Choroid plexus epithelial cell (primary cell): ENCODE measurements around the gene FOXO1.

Source experiments
- DNase-seq: peaks from one replicate; pipeline ENCODE4 v3.0.0-alpha.2; 2010; ENCODE audit warnings: low read depth
- H3K4me3 ChIP-seq: 2 replicates; pipeline ENCODE4 v1.5.1; 2011; ENCODE audit warnings: low read depth, mild to moderate bottlenecking, control low read depth, low read length, moderate library complexity
- CTCF ChIP-seq: conservative IDR thresholded peaks from 2 replicates; pipeline ENCODE4 v1.5.1; 2011; ENCODE audit warnings: low read depth, mild to moderate bottlenecking, control low read depth, inconsistent platforms, low read length, moderate library complexity

FOXO1 gene

GRCh38 chr13:40591091-40591490, 75.3 kb downstream of the FOXO1 start:
- H3K4me3 ChIP-seq: no peak overlapping the region
- TF ChIP-seq CTCF: no peak
- no peak for DNase-seq

GRCh38 chr13:40590112-40590862, 76.2 kb downstream of the FOXO1 start:
- DNase-seq: no peak
- TF ChIP-seq CTCF: no peak
- no peak overlapping the region for H3K4me3 ChIP-seq

GRCh38 chr13:40589285-40590109, 76.9 kb downstream of the FOXO1 start:
- no peak overlapping the region for H3K4me3 ChIP-seq
- TF ChIP-seq CTCF: no peak
- DNase-seq: peak; percentile 70

GRCh38 chr13:40588101-40588500, 78.3 kb downstream of the FOXO1 start:
- no peak overlapping the region for H3K4me3 ChIP-seq
- TF ChIP-seq CTCF: no peak
- DNase-seq: no peak

GRCh38 chr13:40586886-40587565, 79.4 kb downstream of the FOXO1 start:
- no peak overlapping the region for H3K4me3 ChIP-seq
- no peak for DNase-seq
- TF ChIP-seq CTCF: no peak

- TF ChIP-seq CTCF: no peak
- H3K4me3 ChIP-seq: no peak overlapping the region
- no peak for DNase-seq
These were observed 80.5 kb downstream of the FOXO1 start for GRCh38 chr13:40585911-40586471.
